Measurements from ENCODE around the gene VPREB1. TPM values are rescaled to one million over a fixed set of nuclear protein-coding genes. Genes with fewer than 3 reads are reported as not detected.
"Not testable (repeated sequence)": the region's sequence is repeated elsewhere in the genome, so short reads cannot be mapped to it uniquely, and the experiment has no call there.

VPREB1 gene
- total RNA-seq, 1 experiment from 2014 or later = not detected

DNA sequence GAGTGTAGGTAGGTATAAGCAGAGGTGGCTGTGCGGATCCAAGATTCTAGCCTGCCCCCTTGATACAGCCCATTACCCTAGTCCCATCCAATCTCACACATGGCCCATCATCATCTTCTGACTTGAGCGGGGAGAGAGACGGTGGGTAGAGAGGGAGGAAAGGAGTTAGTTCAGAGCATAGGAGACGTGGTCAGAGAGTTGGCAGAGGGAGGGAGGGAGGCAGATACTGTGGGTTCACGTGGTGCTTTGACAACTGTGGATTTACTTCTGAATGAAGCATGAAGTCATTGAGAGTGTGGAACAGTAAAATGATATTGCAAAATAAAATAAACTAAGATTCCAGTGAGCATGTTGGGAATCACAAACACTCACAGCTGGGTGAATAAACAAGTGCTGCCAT is 31.4 kb upstream of the VPREB1 start:
- no peak for DNase-seq (ENCODE audit: low spot score)

DNA sequence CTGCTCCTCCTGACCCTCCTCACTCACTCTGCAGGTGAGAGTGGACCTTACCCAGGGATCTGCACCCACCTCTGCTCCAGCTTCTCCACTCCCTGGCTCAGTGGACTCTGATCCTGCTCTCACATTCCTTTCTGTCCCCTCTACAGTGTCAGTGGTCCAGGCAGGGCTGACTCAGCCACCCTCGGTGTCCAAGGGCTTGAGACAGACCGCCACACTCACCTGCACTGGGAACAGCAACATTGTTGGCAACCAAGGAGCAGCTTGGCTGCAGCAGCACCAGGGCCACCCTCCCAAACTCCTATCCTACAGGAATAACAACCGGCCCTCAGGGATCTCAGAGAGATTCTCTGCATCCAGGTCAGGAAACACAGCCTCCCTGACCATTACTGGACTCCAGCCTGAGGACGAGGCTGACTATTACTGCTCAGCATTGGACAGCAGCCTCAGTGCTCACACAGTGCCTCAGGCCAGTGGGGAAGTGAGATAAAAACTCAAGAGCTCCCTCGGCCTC is 29.7 kb upstream of the VPREB1 start:
- DNase-seq (ENCODE audit: low spot score) = no peak

GRCh38 chr22:22215659-22216449 is 28.7 kb upstream of the VPREB1 start:
- no peak for DNase-seq (ENCODE audit: low spot score)

DNA sequence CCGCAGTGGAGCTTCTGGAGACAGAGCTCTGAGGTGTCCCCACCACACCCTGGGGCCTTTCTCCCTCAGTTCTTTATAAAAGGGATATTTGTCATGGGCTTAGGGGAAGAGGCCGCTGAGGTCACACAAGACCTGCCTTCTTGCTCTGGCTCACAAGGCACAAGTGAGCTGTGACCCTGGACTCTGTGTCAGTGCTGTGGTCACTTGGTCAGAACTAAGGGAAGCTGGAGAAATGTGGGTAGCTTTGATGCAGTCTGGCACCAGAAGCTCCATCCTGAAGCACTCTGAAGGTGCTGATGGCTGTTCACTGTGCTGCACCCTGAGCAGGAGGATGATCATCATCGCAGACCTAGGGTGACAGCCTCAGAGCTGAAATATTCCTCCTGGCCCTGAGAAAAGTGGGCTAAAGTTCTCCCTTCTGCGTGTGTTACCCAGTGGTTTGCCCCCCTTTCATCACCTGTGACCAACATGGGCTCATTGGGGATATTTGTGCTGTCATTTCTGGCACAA is 28.1 kb upstream of the VPREB1 start:
- no peak for DNase-seq (ENCODE audit: low spot score)

- no peak for DNase-seq (ENCODE audit: low spot score)
These were observed 26.3 kb upstream of the VPREB1 start for GRCh38 chr22:22218302-22218701.

- no peak for DNase-seq (ENCODE audit: low spot score)
These were observed 25.2 kb upstream of the VPREB1 start for GRCh38 chr22:22219140-22219996.

- DNase-seq (ENCODE audit: low spot score) = not testable (repeated sequence)
These were observed 23.5 kb upstream of the VPREB1 start for GRCh38 chr22:22221043-22221442.

GRCh38 chr22:22226448-22227187 is 18.0 kb upstream of the VPREB1 start:
- no peak for DNase-seq (ENCODE audit: low spot score)

DNA sequence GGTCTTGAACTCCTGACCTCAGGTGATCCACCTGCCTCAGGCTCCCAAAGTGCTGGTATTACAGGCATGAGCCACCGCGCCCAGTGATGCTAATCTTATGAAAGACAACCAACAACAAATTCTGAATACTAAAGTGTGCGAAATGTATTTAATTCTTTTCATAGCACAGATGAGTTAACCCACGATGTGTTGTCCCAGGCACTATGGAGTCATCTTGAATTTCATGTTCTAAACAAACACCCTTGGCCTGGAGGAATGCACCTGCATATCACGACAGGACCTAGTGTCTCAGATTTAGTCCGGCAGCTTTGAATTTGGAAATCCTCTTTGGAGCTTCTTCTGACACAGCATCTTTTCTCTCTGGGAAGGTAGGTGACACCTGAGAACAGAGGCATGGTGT is 16.2 kb upstream of the VPREB1 start:
- DNase-seq (ENCODE audit: low spot score) = no peak

GRCh38 chr22:22228921-22229320 is 15.7 kb upstream of the VPREB1 start:
- DNase-seq (ENCODE audit: low spot score) = no peak

DNA sequence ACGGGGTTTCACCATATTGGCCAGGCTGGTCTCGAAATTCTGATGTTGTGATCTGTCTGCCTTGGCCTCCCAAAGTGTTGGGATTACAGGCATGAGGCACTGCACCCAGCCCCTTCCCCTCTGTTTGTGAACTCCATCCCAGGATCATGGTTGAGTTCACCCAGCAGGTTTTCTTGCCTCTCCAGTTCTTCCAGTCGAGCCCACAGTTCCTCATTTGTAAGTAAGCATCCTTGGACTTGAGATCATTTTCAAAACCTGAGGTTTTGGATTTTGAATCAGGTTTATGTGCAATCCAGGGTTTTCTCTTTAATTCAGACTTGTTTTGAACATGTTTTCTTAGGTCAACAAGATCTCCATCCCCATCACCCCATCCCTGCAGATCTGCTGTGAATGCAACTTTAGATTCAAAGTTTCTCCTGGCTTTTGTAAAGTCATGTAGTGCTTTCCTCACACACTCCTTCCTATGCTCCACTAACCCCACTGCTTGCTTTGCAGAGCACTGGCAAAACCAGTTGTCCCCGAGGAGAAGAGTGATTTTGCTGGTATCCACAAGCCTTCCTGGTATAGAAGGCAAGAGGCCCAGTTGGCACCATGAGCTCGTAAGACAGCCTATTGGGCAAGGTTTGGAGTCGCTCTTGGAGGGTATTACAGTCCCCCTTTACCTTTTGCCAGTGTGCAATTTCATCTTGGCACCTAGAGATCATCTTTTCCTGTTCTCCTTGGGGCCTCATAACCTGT is 14.7 kb upstream of the VPREB1 start:
- no peak for DNase-seq (ENCODE audit: low spot score)

DNA sequence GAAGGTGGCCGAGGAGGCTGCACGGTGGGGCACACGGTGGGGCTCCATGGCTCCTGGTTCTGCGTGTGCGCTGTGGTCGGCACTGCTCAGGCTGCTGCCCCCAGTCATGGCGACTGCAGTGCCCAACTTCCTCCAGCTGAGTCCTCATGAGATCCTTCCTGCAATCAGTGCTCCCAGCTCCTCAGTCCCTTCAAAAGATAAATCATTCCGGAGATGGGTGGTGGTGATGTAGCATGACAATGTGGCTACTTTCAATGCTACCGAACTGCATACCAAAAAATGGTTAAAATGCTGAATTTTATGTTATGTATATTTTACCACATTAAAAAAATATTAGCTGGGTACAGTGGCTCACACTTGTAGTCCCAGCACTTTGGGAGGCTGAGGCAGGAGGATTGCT is 14.1 kb upstream of the VPREB1 start:
- no peak for DNase-seq (ENCODE audit: low spot score)

DNA sequence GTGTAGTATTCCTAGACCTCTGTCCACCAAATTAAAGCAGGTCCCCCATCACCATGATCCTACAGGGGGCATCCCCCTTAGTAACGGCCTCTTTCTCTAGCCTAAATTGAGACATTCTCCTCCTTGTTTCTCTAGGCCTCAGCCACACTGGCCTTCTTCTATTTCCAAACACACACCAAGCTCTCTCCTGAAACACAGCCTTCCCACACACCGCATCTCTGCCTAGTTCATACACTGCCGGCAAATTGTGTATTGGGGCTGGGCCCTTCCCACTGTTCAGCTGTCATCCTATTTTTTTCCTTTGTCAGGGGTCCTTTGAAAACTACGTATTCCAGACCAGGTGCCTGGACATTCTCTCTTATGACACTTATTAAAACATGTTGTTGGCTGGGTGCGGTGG is 11.5 kb upstream of the VPREB1 start:
- no peak for DNase-seq (ENCODE audit: low spot score)

DNA sequence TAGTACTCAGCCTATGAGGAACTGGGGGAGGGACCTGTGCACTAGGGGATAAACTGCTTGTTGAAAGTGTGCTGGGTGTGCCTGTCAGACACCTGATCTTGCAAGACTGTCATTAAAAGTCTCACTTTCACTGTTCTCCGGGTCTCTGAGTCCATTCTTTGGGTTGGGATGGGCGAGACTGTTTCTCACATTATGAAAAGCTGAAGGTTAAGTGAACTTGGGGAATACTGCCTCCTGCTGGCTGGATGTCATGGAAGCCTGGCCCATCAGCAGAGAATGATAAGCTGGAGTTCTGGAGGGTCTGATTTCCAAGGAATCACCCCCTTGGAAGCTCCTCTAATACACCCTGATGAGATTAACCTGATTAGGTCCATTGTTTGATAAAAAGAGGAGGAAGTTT is 9.0 kb upstream of the VPREB1 start:
- DNase-seq (ENCODE audit: low spot score) = no peak

- DNase-seq (ENCODE audit: low spot score) = no peak
These were observed 7.1 kb upstream of the VPREB1 start for GRCh38 chr22:22237521-22237920.

DNA sequence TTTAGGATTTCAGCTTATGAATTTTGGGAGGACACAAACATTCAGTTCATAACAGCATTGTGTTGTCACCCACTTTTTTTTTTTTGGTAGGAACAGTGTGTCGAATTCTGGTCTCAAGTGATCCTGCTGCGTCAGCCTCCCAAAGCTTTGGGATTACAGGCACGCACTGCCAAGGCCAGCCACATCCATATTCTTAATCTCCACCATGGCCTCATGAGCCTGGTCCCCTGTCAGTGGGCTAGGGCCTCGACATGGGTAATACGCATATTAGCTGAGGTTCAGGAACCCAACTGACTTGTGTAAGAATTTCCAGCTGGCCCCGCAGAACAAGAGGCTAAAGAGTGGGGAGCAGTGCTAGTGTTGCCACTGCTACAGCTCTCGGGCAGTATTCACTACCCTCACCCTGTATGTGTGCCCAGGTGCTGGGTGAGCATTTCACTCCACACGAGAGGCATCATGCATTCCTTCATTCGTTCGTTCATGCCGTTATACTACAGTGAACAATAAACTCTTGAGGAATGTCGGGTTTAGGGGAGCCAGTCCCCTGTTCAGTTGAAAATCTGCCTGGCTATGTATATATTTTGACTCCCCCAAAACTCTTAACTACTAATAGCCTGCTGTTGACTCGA is 5.2 kb upstream of the VPREB1 start:
- no peak for DNase-seq (ENCODE audit: low spot score)

GRCh38 chr22:22241554-22241898 is 3.1 kb upstream of the VPREB1 start:
- no peak for DNase-seq (ENCODE audit: low spot score)

DNA sequence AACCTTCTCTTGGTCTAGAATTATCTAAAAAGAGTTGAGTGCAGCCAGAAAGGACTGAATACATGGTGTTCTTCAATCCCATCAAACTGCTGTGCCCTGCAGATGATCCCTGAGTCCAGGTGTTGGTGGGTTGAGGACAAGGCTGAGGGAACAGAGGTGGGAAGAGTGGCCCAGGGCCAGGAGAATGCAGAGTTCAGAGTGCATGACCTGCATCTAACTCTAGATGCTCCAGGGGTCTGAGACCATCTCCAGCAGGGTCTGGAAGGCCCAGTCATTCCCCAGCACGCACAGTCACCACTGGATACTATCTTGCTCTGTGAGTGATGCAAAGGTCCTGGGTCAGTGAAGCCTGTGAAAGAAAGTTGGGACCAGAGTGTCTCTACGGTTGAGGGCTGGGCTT is 2.1 kb upstream of the VPREB1 start:
- no peak for DNase-seq (ENCODE audit: low spot score)

DNA sequence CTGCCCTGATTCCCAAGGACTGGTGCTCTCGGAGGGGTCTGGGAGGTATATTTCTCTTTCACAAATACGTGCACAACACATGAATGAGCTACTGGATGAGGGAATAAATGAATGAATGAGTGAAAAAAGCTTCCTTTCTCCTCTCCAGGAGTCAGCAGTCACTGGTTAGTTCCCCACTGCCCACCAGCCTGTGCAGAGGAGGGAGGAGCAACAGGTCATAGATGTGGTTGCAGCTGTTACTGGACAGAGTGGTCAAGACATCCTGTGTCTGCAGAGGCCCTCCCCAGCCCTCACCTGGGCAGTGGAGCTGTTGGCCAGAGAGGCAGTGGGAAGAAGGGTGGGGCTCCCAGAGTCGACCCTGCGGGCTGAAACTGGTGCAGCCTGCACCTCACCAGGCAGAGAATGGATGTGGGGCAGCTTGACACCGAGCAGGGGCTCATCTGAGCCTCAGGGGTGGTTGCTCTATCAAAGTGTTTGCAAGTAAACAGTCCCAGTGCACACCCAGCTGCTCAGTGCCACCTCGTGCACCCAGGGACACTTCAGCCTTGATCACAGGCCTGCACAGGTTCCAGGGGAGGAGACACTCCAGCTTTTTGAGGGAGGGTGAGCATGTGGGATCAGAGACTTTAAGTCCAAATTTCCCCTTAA is 1.4 kb upstream of the VPREB1 start:
- no peak for DNase-seq (ENCODE audit: low spot score)

DNA sequence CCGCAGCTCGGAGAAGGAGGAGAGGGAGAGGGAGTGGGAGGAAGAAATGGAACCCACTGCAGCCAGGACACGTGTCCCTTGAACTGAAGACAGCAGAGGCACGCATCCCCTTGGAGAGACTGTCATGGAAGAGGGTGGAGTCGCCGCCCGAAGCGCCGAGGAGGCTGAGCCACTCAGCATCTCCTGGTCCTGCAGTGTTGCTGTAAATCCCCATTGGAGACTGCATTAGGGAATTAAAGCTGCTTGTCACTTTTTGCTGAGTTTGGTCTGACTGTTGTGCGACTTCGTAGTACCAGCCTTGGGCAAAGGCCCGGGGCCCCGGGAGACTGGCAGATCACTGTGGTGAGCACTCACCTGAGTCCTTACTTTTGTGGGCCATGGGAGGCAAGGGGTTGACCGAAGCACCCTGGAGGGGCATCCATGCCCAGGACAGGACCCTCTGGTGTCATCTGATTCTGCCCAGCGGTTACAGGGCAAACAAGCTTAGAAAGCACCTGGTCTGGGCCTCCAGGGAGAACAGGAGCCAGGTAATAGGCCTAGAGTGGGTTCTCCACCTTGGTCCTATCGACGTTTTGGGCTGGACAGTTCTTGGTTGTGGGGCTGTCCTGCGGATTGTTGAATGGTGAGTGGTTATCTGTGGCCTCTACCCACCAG is 797 bp downstream of the VPREB1 start:
- DNase-seq (ENCODE audit: low spot score) = no peak
